Tibial nerve (tissue), 4 donors: Measurements from ENCODE around the gene ANOS1. TPM values are rescaled to one million over a fixed set of nuclear protein-coding genes. Genes with fewer than 3 reads are reported as not detected.

ENCODE experiments used
- DNase-seq, 2 donors: peaks; one replicate each; pipeline ENCODE4 v3.0.0-alpha.2; 2019; ENCODE audit warnings: low spot score in 2 of 2
- H3K27ac ChIP-seq, 4 donors: fragments of 200-600 bp; sonication (generic) in 3 of 4; one replicate each; pipeline ENCODE4 v1.5.1; 2017 to 2019; ENCODE audit warnings: mild to moderate bottlenecking in 1 of 4
- H3K27me3 ChIP-seq, 2 donors: fragments of 200-600 bp; sonication (generic) in 1 of 2; one replicate each; pipeline versions ENCODE4 v1.5.1 to v1.6.0; 2017 to 2019
- H3K36me3 ChIP-seq, 3 donors: fragments of 200-600 bp; sonication (generic); one replicate each; pipeline ENCODE4 v1.5.1; 2018 to 2019
- H3K4me1 ChIP-seq, 4 donors: fragments of 200-600 bp; sonication (generic) in 3 of 4; one replicate each; pipeline ENCODE4 v1.5.1; 2017 to 2019
- H3K4me3 ChIP-seq, 4 donors: fragments of 200-600 bp; sonication (generic) in 3 of 4; one replicate each; pipeline ENCODE4 v1.5.1; 2017 to 2019; ENCODE audit warnings: mild to moderate bottlenecking in 1 of 4, moderate library complexity in 1 of 4
- H3K9me3 ChIP-seq, 4 donors: fragments of 200-600 bp; sonication (generic) in 3 of 4; one replicate each; pipeline ENCODE4 v1.5.1; 2017 to 2019
- CTCF ChIP-seq, 5 experiments: fragments of 200-600 bp in 3 of 5; fragments of 450-650 bp in 2 of 5; sonication (generic) in 3 of 5; IDR thresholded peaks; one replicate each; pipeline ENCODE4 v1.5.1; 2016 to 2019; ENCODE audit warnings: antibody characterized with exemption in 5 of 5, mild to moderate bottlenecking in 3 of 5, moderate library complexity in 2 of 5
- EP300 ChIP-seq, 2 donors: sonication (generic); formaldehyde crosslinking; IDR thresholded peaks; one replicate each; pipeline ENCODE4 v1.6.1; 2017; ENCODE audit warnings: antibody characterized with exemption in 2 of 2, mild to moderate bottlenecking in 1 of 2
- POLR2A ChIP-seq, 2 donors: fragments of 450-650 bp; IDR thresholded peaks; one replicate each; pipeline ENCODE4 v1.6.1; 2017; ENCODE audit warnings: antibody characterized with exemption in 2 of 2, mild to moderate bottlenecking in 2 of 2, moderate library complexity in 2 of 2
- WGBS, 2 donors: methylation state at CpG; one replicate each; pipeline ENCODE4 v1.1.5; 2018; 5-methylcytosine and 5-hydroxymethylcytosine counted together
- total RNA-seq, 4 donors: library from RNA; depleted of rRNA; stranded (reverse); fragments of >200 nt; gene quantifications; one replicate each; pipeline ENCODE4 v1.1.0, GENCODE V29; 2016

Gene ANOS1
- total RNA-seq, 4 donors from 2014 or later, result 7.5 to 14.4 (median 10.9) TPM

DNA sequence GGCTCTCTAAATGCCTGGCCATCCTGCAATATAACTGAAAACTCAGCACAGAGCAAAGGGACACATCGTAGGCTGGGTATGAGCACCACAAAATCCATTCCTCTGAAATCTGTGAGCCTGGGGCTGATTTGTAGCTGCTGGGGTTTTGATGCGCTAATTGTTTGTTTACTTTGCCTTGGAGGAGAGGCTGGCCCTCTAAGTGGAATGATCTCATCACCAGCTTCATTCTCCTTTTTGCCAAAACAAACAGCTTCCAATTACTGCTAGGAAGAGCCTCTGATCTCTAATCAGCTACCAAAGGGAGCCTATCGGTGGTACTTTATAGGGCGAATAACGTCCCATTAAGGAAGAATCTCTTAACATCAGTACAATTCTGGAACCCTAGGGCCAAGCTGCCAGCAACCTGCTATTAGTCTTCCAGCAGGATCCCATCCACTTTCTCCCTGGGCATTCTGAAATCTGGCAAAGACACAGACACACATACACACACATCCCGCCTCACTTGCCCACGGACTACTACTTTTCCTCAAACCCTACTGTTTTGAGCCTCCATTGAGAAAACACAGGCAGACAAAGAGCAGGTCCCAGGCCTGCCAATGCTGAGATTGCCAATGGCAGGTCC is 5.8 kb downstream of the ANOS1 start:
- DNase-seq, result no peak
- WGBS, 2 donors, result 41 to 56% methylated on average over 7 of the region's 7 CpGs
- Histone ChIP-seq H3K36me3 (no peaks in the 10 kb centered on the region), H3K27me3 (peaks cover 0 to 22% of the 10 kb centered on the region in 2 donors), H3K27ac (no peak overlapping the region), H3K4me3 (no peak overlapping the region), H3K9me3 (no peaks in the 10 kb centered on the region), H3K4me1 (peaks cover 0 to 12% (median 0%) of the 10 kb centered on the region in 4 donors)
- TF ChIP-seq EP300 (IDR thresholded peaks at IDR 0.05), result no peak
- TF ChIP-seq POLR2A (IDR thresholded peaks at IDR 0.05), result no peak
- no peak for TF ChIP-seq CTCF (IDR thresholded peaks at IDR 0.05)

- Histone ChIP-seq H3K27ac (no peak overlapping the region), H3K27me3 (peaks cover 0 to 7% of the 10 kb centered on the region in 2 donors), H3K36me3 (no peaks in the 10 kb centered on the region), H3K9me3 (no peaks in the 10 kb centered on the region), H3K4me1 (no peaks in the 10 kb centered on the region), H3K4me3 (no peak overlapping the region)
- DNase-seq, result no peak
- 52 to 69% methylated on average over 7 of the region's 7 CpGs for WGBS, 2 donors
- TF ChIP-seq EP300 (IDR thresholded peaks at IDR 0.05), result no peak
- no peak for TF ChIP-seq POLR2A (IDR thresholded peaks at IDR 0.05)
- no peak for TF ChIP-seq CTCF (IDR thresholded peaks at IDR 0.05)
These were observed 7.6 kb downstream of the ANOS1 start for GRCh38 chrX:8724300-8724699.

DNA sequence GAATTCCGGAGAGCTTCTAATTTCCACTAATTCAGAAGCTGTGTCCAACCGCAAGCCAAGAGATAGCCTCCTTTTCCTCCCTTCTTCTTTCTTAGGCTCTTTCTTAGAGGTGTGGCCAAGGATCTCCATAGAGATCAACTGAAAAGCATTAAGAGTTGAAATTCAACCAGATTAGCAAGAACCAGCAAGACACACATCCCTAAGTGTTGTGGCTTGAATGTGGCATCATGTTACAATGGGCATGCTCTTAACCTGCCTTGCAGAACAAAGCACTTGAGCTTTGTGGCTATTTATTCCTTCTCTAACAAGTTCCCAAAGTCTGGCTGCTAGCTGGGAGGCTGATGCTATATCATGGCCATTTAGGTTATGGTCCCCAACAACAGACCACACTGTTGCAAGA is 10.4 kb downstream of the ANOS1 start:
- no peaks in the 10 kb centered on the region for H3K36me3 ChIP-seq
- H3K27me3 ChIP-seq, result no peaks in the 10 kb centered on the region
- H3K4me3 ChIP-seq, result no peak overlapping the region
- TF ChIP-seq POLR2A (IDR thresholded peaks at IDR 0.05), result no peak
- no peak for TF ChIP-seq EP300 (IDR thresholded peaks at IDR 0.05)
- TF ChIP-seq CTCF (IDR thresholded peaks at IDR 0.05), result no peak
- WGBS, 2 donors, result 74 to 75% methylated on average over 2 of the region's 2 CpGs
- H3K27ac ChIP-seq, result no peak overlapping the region
- no peaks in the 10 kb centered on the region for H3K4me1 ChIP-seq
- no peaks in the 10 kb centered on the region for H3K9me3 ChIP-seq
- no peak for DNase-seq

DNA sequence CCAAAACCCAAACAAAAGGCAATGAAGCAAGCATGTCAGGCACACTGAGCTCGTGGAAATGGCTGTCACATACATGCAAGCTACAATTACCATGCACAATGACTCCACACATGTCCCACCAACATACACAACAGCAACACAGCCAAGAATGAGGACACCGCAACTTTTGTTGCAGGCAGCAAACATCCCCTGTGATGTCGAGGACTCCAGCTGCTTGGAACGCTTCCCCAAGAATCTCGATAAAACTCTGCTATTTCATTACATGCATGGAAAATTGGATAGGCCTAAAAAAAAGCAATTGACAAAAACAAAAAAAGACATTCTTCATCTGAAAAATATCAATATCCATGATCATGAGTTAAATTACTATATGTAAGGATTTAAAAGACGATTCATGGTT is 11.8 kb downstream of the ANOS1 start:
- no peaks in the 10 kb centered on the region for H3K9me3 ChIP-seq
- TF ChIP-seq EP300 (IDR thresholded peaks at IDR 0.05) (no peak), CTCF (IDR thresholded peaks at IDR 0.05) (no peak), POLR2A (IDR thresholded peaks at IDR 0.05) (no peak)
- 83 to 87% methylated on average over 6 of the region's 6 CpGs for WGBS, 2 donors
- no peaks in the 10 kb centered on the region for H3K36me3 ChIP-seq
- DNase-seq, result no peak
- H3K27me3 ChIP-seq, result no peaks in the 10 kb centered on the region
- H3K4me1 ChIP-seq, result no peaks in the 10 kb centered on the region
- no peak overlapping the region for H3K4me3 ChIP-seq
- H3K27ac ChIP-seq, result no peak overlapping the region

GRCh38 chrX:8717354-8717753 is 14.6 kb downstream of the ANOS1 start:
- Histone ChIP-seq H3K36me3 (no peaks in the 10 kb centered on the region), H3K27ac (no peak overlapping the region), H3K9me3 (no peaks in the 10 kb centered on the region), H3K4me1 (no peaks in the 10 kb centered on the region), H3K4me3 (no peak overlapping the region), H3K27me3 (no peaks in the 10 kb centered on the region)
- WGBS, 2 donors, result 81% methylated on average over 2 of the region's 2 CpGs
- no peak for DNase-seq
- TF ChIP-seq EP300 (IDR thresholded peaks at IDR 0.05) (no peak), POLR2A (IDR thresholded peaks at IDR 0.05) (no peak), CTCF (IDR thresholded peaks at IDR 0.05) (no peak)
